ENCODE results near the gene PRKCE. TPM values are rescaled to one million over a fixed set of nuclear protein-coding genes. Genes with fewer than 3 reads are reported as not detected.
A peak's percentile ranks its signal among the peaks of the same experiment; 100 is the strongest.

PRKCE gene
- polyA plus RNA-seq, 1 experiment = 16.7 TPM

DNA sequence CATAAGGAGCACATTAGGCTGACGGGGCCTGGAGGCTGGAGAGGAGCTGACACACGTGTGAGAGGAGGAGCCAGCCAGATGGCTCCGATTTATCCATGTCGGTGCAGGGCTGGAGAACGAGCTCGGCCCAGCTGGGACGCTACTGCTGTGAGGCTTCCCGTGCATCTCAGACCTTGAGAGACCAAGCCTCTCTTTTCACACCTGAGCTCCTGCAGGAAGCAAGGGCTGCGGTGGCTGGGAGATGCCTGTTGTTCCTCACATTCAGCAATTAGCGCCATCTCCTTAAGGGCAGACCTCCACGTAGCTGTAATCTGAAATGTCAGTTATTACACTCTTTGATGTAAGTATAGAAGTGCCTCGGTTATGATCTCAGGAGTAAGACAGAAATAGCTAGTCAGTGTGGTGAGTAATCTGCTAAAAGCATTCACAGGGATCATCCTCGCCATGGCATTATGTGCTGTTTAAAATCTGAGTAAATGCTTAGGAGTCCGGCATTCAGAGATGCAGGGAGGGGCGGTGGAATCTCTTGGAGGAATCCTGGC, 107.9 kb downstream of the PRKCE start:
- no peaks in the 10 kb centered on the region for H3K9me3 ChIP-seq (ENCODE audit: control insufficient read depth, insufficient read depth, low read length)
- POLR2A ChIA-PET = interaction anchor here (0.5 to 0.6 kb wide), 3 partner anchors 15 to 114 kb away, joined by 5 to 8 read pairs (median 7); no protein-coding TSS in a partner anchor
- TF ChIP-seq, protein P1, sequence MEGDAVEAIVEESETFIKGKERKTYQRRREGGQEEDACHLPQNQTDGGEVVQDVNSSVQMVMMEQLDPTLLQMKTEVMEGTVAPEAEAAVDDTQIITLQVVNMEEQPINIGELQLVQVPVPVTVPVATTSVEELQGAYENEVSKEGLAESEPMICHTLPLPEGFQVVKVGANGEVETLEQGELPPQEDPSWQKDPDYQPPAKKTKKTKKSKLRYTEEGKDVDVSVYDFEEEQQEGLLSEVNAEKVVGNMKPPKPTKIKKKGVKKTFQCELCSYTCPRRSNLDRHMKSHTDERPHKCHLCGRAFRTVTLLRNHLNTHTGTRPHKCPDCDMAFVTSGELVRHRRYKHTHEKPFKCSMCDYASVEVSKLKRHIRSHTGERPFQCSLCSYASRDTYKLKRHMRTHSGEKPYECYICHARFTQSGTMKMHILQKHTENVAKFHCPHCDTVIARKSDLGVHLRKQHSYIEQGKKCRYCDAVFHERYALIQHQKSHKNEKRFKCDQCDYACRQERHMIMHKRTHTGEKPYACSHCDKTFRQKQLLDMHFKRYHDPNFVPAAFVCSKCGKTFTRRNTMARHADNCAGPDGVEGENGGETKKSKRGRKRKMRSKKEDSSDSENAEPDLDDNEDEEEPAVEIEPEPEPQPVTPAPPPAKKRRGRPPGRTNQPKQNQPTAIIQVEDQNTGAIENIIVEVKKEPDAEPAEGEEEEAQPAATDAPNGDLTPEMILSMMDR (IDR thresholded peaks at IDR 0.05; ENCODE audit: low read depth, low read length) = no peak
- H3K27me3 ChIP-seq (ENCODE audit: control insufficient read depth, insufficient read depth, low read length) = no peaks in the 10 kb centered on the region
- H3K27ac ChIP-seq (ENCODE audit: low read depth, low read length) = peak overlapping the region; percentile 84
- CTCF ChIA-PET = no interaction called here
- DNase-seq (ENCODE audit: low read depth, low spot score) = no peak
- H3K4me3 ChIP-seq (ENCODE audit: low read depth, low read length) = peak overlapping the region; percentile 43

DNA sequence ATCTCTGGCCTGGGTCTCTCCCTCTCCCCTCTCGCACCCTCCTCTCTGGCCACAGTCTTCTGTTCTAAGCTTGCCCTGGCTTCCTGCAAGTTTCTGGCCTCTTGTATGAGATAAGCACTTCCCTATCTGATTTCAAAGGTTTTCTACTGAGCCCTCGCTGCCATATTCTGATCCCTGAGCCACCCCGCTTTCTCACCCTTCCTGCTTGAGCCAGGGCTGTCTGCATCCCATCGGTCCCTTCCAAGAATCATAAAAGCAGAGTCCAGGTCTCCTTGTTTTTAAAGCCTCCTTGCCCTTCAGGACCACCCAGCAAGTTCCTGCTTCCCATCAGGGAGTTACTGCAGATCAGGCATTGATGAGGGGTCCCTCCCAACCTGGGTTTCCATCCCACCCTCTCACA, 110.2 kb downstream of the PRKCE start:
- TF ChIP-seq, protein P1 (IDR thresholded peaks at IDR 0.05; ENCODE audit: low read depth, low read length) = no peak
- ChIA-PET POLR2A (no interaction called here), CTCF (no interaction called here)

DNA sequence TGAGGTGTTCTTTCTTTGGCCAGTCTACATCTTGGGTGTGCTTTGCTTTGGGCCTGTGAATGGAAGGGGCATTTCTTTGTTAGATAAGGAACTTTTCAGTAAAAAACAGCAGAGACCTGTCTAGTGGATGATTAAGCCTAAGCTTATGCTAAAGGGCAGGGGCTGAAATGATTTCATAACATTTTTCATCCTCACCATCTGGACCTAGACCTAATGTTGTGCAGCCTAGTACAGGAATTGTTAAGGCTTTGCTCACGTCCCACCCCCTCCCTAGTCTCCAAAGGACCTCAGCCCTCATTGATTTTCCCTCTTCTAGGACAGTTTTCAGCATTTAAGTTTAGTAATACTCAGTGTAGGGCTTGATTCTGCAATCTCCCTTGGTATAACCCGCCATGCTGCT, 111.8 kb downstream of the PRKCE start:
- ChIA-PET CTCF (interaction anchor here (1.7 kb wide), 1 partner anchor 16 kb away, joined by 5 read pairs; no protein-coding TSS in a partner anchor), POLR2A (no interaction called here)
- no peak for DNase-seq (ENCODE audit: low read depth, low spot score)
- Histone ChIP-seq H3K9me3 (ENCODE audit: control insufficient read depth, insufficient read depth, low read length) (no peaks in the 10 kb centered on the region), H3K4me3 (ENCODE audit: low read depth, low read length) (no peak overlapping the region), H3K27me3 (ENCODE audit: control insufficient read depth, insufficient read depth, low read length) (no peaks in the 10 kb centered on the region), H3K27ac (ENCODE audit: low read depth, low read length) (peak overlapping the region; percentile 41)
- TF ChIP-seq, protein P1 (IDR thresholded peaks at IDR 0.05; ENCODE audit: low read depth, low read length) = no peak

More for the DNA sequence above, 110.2 kb downstream of the PRKCE start:
- no peak for DNase-seq (ENCODE audit: low read depth, low spot score)
- no peaks in the 10 kb centered on the region for H3K9me3 ChIP-seq (ENCODE audit: control insufficient read depth, insufficient read depth, low read length)
- H3K4me3 ChIP-seq (ENCODE audit: low read depth, low read length) = no peak overlapping the region
- no peaks in the 10 kb centered on the region for H3K27me3 ChIP-seq (ENCODE audit: control insufficient read depth, insufficient read depth, low read length)
- H3K27ac ChIP-seq (ENCODE audit: low read depth, low read length) = no peak overlapping the region

DNA sequence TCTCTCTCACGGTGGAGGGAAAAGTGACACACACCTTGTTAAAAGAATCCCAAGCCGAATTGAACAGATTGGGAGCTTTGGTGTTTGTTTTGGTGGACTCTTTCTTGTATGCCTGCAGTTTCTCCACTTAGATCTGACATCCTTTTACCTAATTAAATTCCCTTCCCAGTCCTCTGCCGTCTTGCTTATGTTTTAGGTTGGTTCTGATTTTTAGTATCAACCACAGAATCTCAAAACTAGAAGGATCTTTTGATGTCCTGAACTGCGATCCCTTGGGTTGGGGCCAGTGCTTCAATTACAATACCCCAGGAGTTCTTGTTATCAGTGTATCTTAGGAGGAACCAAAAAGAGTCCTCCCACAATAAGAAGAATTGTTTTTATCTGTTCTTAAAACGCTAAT, 112.3 kb downstream of the PRKCE start:
- Histone ChIP-seq H3K27me3 (ENCODE audit: control insufficient read depth, insufficient read depth, low read length) (no peaks in the 10 kb centered on the region), H3K9me3 (ENCODE audit: control insufficient read depth, insufficient read depth, low read length) (no peaks in the 10 kb centered on the region), H3K27ac (ENCODE audit: low read depth, low read length) (peak overlapping the region; percentile 41), H3K4me3 (ENCODE audit: low read depth, low read length) (no peak overlapping the region)
- ChIA-PET CTCF (interaction anchor here (1.7 kb wide), 1 partner anchor 15 kb away, joined by 5 read pairs; no protein-coding TSS in a partner anchor), POLR2A (no interaction called here)
- no peak for DNase-seq (ENCODE audit: low read depth, low spot score)
- TF ChIP-seq, protein P1 (IDR thresholded peaks at IDR 0.05; ENCODE audit: low read depth, low read length) = no peak

DNA sequence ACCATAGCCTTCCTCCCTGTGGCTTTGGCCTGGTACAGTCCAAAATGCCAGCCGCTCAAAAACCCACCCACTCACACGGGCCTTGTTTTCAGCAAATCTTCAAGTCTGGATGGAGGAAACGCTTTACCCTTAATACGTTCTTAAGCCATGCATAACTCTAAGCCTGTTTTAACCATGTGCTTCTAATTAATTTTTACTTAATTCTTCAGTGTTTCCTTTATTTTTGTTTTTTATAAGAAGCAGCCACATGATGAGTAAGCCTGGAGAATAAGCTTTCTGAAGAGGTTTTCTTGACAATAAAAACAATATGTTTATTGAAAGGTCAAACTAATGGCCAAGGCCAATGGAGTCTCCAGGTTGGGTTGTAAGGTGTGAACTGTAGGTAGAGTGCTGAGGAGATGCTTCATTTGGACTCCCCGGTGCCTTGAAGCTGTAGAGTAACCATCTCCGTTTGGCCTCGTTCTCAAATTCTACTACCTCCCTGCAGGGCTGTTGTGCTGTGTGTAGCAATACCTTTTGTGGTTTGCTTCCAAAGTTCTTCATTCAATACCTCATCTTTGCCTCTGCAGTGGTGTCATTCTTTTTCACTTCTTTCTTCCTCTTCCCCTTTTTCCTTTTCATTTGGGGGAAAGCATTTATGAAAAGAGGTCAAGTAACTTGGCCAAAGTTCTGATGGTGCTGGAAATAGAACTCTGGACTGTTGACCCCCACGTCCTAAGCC, 113.7 kb downstream of the PRKCE start:
- ChIA-PET POLR2A (no interaction called here), CTCF (interaction anchor here (0.9 kb wide), 1 partner anchor 14 kb away, joined by 4 read pairs; no protein-coding TSS in a partner anchor)
- H3K27ac ChIP-seq (ENCODE audit: low read depth, low read length) = no peak overlapping the region

More for the DNA sequence above, 113.7 kb downstream of the PRKCE start:
- TF ChIP-seq, protein P1 (IDR thresholded peaks at IDR 0.05; ENCODE audit: low read depth, low read length) = no peak
- Histone ChIP-seq H3K9me3 (ENCODE audit: control insufficient read depth, insufficient read depth, low read length) (no peaks in the 10 kb centered on the region), H3K27me3 (ENCODE audit: control insufficient read depth, insufficient read depth, low read length) (no peaks in the 10 kb centered on the region), H3K4me3 (ENCODE audit: low read depth, low read length) (no peak overlapping the region)
- no peak for DNase-seq (ENCODE audit: low read depth, low spot score)
